HepG2 (cell line): Measurements from ENCODE around the gene PLEKHH3. TPM values are rescaled to one million over a fixed set of nuclear protein-coding genes. Genes with fewer than 3 reads are reported as not detected.

Source experiments
- CBFB ChIP-seq: sonication (generic); formaldehyde crosslinking; IDR thresholded peaks from 2 replicates; pipeline ENCODE4 v1.4.0; 2020; ENCODE audit warnings: missing genetic modification reagents
- CENPT ChIP-seq: sonication (generic); formaldehyde crosslinking; IDR thresholded peaks from 2 replicates; pipeline ENCODE4 v1.8.0; 2022; ENCODE audit warnings: low read depth, mild to moderate bottlenecking, moderate library complexity, missing genetic modification reagents
- CREB1 ChIP-seq, 2 experiments: fragments of 450-650 bp in 1 of 2; IDR thresholded peaks; 2 replicates each; pipeline ENCODE4 v1.6.1; 2016 to 2017; ENCODE audit warnings: control low read depth in 1 of 2, mild to moderate bottlenecking in 1 of 2, missing compliant biosample characterization in 1 of 2, missing genetic modification characterization in 1 of 2
- HNRNPH1 ChIP-seq: fragments of 200-400 bp; formaldehyde crosslinking; optimal IDR thresholded peaks from 2 replicates; pipeline ENCODE3; 2017; ENCODE audit warnings: mild to moderate bottlenecking, low read depth, low read length
- HNRNPL ChIP-seq: fragments of 200-400 bp; formaldehyde crosslinking; IDR thresholded peaks from 2 replicates; pipeline ENCODE4 v1.6.1; 2017; ENCODE audit warnings: mild to moderate bottlenecking, low read depth, low read length
- HOXA3 ChIP-seq: sonication (generic); formaldehyde crosslinking; IDR thresholded peaks from 2 replicates; pipeline ENCODE4 v1.5.0; 2020; ENCODE audit warnings: missing genetic modification reagents
- JDP2 ChIP-seq: sonication (generic); formaldehyde crosslinking; IDR thresholded peaks from 2 replicates; pipeline ENCODE4 v1.8.1; 2022; ENCODE audit warnings: missing genetic modification reagents, borderline replicate concordance
- KDM4B ChIP-seq: sonication (generic); formaldehyde crosslinking; IDR thresholded peaks from 2 replicates; pipeline ENCODE4 v1.4.0; 2020; ENCODE audit warnings: missing genetic modification reagents
- LCORL ChIP-seq, 2 experiments: fragments of 450-650 bp in 1 of 2; sonication (generic) in 1 of 2; formaldehyde crosslinking in 1 of 2; IDR thresholded peaks; 2 replicates each; pipeline versions ENCODE4 v1.5.0 to v1.6.1; 2017 to 2020; ENCODE audit warnings: antibody characterized with exemption in 1 of 2, missing genetic modification reagents in 1 of 2
- MAZ ChIP-seq, 2 experiments: sonication (generic) in 1 of 2; formaldehyde crosslinking in 1 of 2; IDR thresholded peaks; 2 replicates each; pipeline versions ENCODE4 v1.5.0 to v1.6.1; 2012 to 2020; ENCODE audit warnings: low read depth in 2 of 2, mild to moderate bottlenecking in 2 of 2, borderline replicate concordance in 1 of 2, improper control_type of control experiment in 1 of 2, low read length in 1 of 2, missing genetic modification reagents in 1 of 2, moderate library complexity in 1 of 2
- NFATC3 ChIP-seq: sonication (generic); formaldehyde crosslinking; IDR thresholded peaks from 2 replicates; pipeline ENCODE4 v1.5.1; 2020; ENCODE audit warnings: mild to moderate bottlenecking, missing genetic modification reagents
- PRMT3 ChIP-seq: sonication (generic); formaldehyde crosslinking; IDR thresholded peaks from 2 replicates; pipeline ENCODE4 v1.8.1; 2022; ENCODE audit warnings: low read depth, mild to moderate bottlenecking, moderate library complexity, missing genetic modification reagents, borderline replicate concordance
- SIN3A ChIP-seq: IDR thresholded peaks from 2 replicates; pipeline ENCODE4 v1.6.1; 2011; ENCODE audit warnings: low read depth, mild to moderate bottlenecking, control low read depth, low read length, borderline replicate concordance
- SMC3 ChIP-seq: IDR thresholded peaks from 2 replicates; pipeline ENCODE4 v1.6.1; 2011; ENCODE audit warnings: low read length, improper control_type of control experiment
- TCF12 ChIP-seq, 2 experiments: fragments of 450-650 bp in 1 of 2; sonication (generic) in 1 of 2; formaldehyde crosslinking in 1 of 2; IDR thresholded peaks; 2 replicates each; pipeline versions ENCODE4 v1.6.1 to v1.8.0; 2017 to 2022; ENCODE audit warnings: antibody characterized with exemption in 1 of 2, mild to moderate bottlenecking in 1 of 2, missing genetic modification reagents in 1 of 2, moderate library complexity in 1 of 2
- ZMYM3 ChIP-seq: sonication (generic); formaldehyde crosslinking; IDR thresholded peaks from 2 replicates; pipeline ENCODE4 v1.5.1; 2020; ENCODE audit warnings: mild to moderate bottlenecking, missing genetic modification reagents
- ZNF839 ChIP-seq: sonication (generic); formaldehyde crosslinking; IDR thresholded peaks from 2 replicates; pipeline ENCODE4 v1.4.0; 2020; ENCODE audit warnings: missing genetic modification reagents, mild to moderate bottlenecking, borderline replicate concordance
- polyA plus RNA-seq, 8 experiments: library from polyadenylated mRNA; depleted of rRNA in 3 of 8; stranded (reverse) in 7 of 8; unstranded in 1 of 8; fragments of >200 nt; fragmentation: Illumina TruSeq in 4 of 8; extraction: Trizol in 4 of 8; gene quantifications; 2 replicates each; pipeline versions ENCODE4 v1.2.1 to v1.2.3, GENCODE V29; 2011 to 2016; ENCODE audit warnings: low read depth in 4 of 8, missing spikeins in 1 of 8, mixed read lengths in 1 of 8; ENCODE audit not compliant: insufficient read depth in 1 of 8
- total RNA-seq, 5 experiments: library from RNA; depleted of rRNA; stranded (reverse); fragments of >200 nt; fragmentation: Illumina TruSeq; extraction: Trizol; gene quantifications; 2 replicates each; pipeline ENCODE4 v1.2.3, GENCODE V29; 2016; ENCODE audit warnings: low read depth in 1 of 5
- TF ChIP-seq, protein P1 (sequence below): sonication (generic); formaldehyde crosslinking; IDR thresholded peaks from 2 replicates; pipeline ENCODE4 v1.9.0; 2021; ENCODE audit warnings: missing genetic modification reagents, borderline replicate concordance
- TF ChIP-seq, protein P2 (sequence below): sonication (generic); formaldehyde crosslinking; conservative IDR thresholded peaks from 2 replicates; pipeline ENCODE4 v1.5.0; 2020; ENCODE audit warnings: missing genetic modification reagents
- TF ChIP-seq, protein P3 (sequence below): sonication (generic); formaldehyde crosslinking; IDR thresholded peaks from 2 replicates; pipeline ENCODE4 v1.8.0; 2022; ENCODE audit warnings: missing genetic modification reagents, low read depth, mild to moderate bottlenecking, borderline replicate concordance
- TF ChIP-seq, protein P4 (sequence below): sonication (generic); formaldehyde crosslinking; conservative IDR thresholded peaks from 2 replicates; pipeline ENCODE4 v1.8.0; 2022; ENCODE audit warnings: mild to moderate bottlenecking, moderate library complexity, missing genetic modification reagents

The PLEKHH3 gene
- total and polyA plus RNA-seq, 2 of the 13 experiments (the other 11 are each of a cell fraction or from before 2014, with no cell fraction given), result 6.0 to 19.9 TPM

DNA sequence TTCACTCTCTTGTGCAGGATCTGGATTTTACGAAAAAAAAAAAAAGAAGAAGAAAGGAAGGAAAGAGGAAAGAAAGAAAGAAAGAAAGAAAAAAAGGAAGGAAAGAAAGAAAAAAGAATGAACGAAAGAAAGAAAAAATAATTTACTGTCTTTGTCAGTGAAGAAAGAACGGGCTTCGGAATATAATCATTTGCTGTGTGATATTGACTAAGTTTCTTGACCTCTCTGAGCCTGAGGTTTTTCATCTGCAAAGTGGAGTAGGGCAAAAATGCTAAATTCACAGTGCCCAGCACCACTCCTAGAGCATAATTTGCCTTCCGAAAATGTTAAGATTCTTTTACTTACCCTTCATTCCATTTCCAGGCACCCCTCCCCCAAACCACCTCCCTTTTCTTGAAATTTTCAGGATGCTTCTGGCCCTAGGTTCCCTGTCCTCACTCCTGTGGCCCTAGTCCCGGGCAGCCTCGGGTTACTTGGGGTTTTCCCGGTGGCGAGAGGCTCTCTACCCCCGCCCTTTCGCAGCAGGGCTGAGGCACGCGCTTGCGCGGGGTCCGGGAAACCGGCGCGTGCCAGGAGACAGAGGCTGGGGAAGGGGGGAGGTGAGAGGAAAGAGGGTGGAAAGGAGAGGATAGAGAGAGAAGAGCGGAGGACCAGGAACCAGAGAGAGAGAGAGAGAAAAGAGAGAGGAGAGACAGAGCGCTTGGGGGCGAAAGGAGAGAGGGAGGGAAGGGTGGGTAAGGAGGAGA, 5.4 kb upstream of the PLEKHH3 start, which contains the start of gene CNTNAP1 (continued):
- TF ChIP-seq JDP2 (CRISPR knock-in tag) (no peak), MAZ (IDR thresholded peaks at IDR 0.05; ENCODE audit: borderline replicate concordance, low read depth, low read length) (peak; percentile 70; the same call in 1 of the 2 replicates), MAZ (CRISPR knock-in tag; IDR thresholded peaks at IDR 0.05; ENCODE audit: low read depth) (0 out of 2 replicates have a peak, but pooled peaks have one; percentile 62), KDM4B (CRISPR knock-in tag) (peak; percentile 24; the same call in 1 of the 2 replicates), HNRNPL (0 out of 2 replicates have a peak, but pooled peaks have one; percentile 15), CBFB (no peak), LCORL (IDR thresholded peaks at IDR 0.05) (no peak), LCORL (CRISPR knock-in tag; IDR thresholded peaks at IDR 0.05) (peak; percentile 59; the same call in 1 of the 2 replicates), SMC3 (no peak), CREB1 (IDR thresholded peaks at IDR 0.05) (no peak), CREB1 (CRISPR knock-in tag; IDR thresholded peaks at IDR 0.05) (no peak), CENPT (CRISPR knock-in tag) (no peak), ZMYM3 (CRISPR knock-in tag) (peak; percentile 98), HOXA3 (no peak), HNRNPH1 (no peak), SIN3A (no peak), NFATC3 (CRISPR knock-in tag) (peak; percentile 79; the same call in 1 of the 2 replicates), ZNF839 (CRISPR knock-in tag) (no peak), PRMT3 (CRISPR knock-in tag) (0 out of 2 replicates have a peak, but pooled peaks have one; percentile 50), TCF12 (IDR thresholded peaks at IDR 0.05) (no peak), TCF12 (CRISPR knock-in tag; IDR thresholded peaks at IDR 0.05) (no peak)
- TF ChIP-seq, protein P1, sequence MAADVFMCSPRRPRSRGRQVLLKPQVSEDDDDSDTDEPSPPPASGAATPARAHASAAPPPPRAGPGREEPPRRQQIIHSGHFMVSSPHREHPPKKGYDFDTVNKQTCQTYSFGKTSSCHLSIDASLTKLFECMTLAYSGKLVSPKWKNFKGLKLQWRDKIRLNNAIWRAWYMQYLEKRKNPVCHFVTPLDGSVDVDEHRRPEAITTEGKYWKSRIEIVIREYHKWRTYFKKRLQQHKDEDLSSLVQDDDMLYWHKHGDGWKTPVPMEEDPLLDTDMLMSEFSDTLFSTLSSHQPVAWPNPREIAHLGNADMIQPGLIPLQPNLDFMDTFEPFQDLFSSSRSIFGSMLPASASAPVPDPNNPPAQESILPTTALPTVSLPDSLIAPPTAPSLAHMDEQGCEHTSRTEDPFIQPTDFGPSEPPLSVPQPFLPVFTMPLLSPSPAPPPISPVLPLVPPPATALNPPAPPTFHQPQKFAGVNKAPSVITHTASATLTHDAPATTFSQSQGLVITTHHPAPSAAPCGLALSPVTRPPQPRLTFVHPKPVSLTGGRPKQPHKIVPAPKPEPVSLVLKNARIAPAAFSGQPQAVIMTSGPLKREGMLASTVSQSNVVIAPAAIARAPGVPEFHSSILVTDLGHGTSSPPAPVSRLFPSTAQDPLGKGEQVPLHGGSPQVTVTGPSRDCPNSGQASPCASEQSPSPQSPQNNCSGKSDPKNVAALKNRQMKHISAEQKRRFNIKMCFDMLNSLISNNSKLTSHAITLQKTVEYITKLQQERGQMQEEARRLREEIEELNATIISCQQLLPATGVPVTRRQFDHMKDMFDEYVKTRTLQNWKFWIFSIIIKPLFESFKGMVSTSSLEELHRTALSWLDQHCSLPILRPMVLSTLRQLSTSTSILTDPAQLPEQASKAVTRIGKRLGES, result no peak
- TF ChIP-seq, protein P2, sequence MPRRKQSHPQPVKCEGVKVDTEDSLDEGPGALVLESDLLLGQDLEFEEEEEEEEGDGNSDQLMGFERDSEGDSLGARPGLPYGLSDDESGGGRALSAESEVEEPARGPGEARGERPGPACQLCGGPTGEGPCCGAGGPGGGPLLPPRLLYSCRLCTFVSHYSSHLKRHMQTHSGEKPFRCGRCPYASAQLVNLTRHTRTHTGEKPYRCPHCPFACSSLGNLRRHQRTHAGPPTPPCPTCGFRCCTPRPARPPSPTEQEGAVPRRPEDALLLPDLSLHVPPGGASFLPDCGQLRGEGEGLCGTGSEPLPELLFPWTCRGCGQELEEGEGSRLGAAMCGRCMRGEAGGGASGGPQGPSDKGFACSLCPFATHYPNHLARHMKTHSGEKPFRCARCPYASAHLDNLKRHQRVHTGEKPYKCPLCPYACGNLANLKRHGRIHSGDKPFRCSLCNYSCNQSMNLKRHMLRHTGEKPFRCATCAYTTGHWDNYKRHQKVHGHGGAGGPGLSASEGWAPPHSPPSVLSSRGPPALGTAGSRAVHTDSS, result no peak
- TF ChIP-seq, protein P3, sequence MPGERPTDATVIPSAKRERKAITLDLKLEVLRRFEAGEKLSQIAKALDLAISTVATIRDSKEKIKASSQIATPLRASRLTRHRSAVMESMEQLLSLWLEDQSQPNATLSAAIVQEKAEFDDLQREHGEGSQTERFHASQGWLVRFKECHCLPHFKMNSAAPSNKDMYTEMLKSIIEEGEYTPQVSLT (CRISPR knock-in tag), result no peak
- TF ChIP-seq, protein P4, sequence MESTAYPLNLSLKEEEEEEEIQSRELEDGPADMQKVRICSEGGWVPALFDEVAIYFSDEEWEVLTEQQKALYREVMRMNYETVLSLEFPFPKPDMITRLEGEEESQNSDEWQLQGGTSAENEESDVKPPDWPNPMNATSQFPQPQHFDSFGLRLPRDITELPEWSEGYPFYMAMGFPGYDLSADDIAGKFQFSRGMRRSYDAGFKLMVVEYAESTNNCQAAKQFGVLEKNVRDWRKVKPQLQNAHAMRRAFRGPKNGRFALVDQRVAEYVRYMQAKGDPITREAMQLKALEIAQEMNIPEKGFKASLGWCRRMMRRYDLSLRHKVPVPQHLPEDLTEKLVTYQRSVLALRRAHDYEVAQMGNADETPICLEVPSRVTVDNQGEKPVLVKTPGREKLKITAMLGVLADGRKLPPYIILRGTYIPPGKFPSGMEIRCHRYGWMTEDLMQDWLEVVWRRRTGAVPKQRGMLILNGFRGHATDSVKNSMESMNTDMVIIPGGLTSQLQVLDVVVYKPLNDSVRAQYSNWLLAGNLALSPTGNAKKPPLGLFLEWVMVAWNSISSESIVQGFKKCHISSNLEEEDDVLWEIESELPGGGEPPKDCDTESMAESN (CRISPR knock-in tag), result no peak
